IMR-90 (cell line): Measurements from ENCODE around the gene S1PR4. TPM values are rescaled to one million over a fixed set of nuclear protein-coding genes. Genes with fewer than 3 reads are reported as not detected.
A peak's percentile ranks its signal among the peaks of the same experiment; 100 is the strongest.

Experiments used
- ATAC-seq: fragments of 200-7000 bp; cut with Tn5 transposase; 2 replicates; pipeline ENCODE4 v1.9.1; 2020; ENCODE audit warnings: low read depth, mild to moderate bottlenecking, moderate library complexity
- BruUV-seq: library from RNA; stranded (reverse); fragments of 400-500 nt; replicated peaks from 2 replicates; lab custom pipeline; 2021; lab: Mats Ljungman, UMichigan
- CTCF ChIA-PET: fragments of 300-600 bp; formaldehyde crosslinking; extraction: SDS; loops from one replicate; lab custom pipeline; 2021; ENCODE audit warnings: antibody characterized with exemption; lab: Yijun Ruan, JAX
- POLR2A ChIA-PET: fragments of 300-600 bp; sonication (Branson Sonifier 250); formaldehyde crosslinking; loops from one replicate; lab custom pipeline; 2022; ENCODE audit warnings: antibody characterized with exemption; ENCODE audit not compliant: unreplicated experiment; lab: Charles Lee
- DNase-seq: peaks from one replicate; pipeline ENCODE4 v3.0.0; 2013
- H2AFZ ChIP-seq: replicated peaks from 2 replicates; pipeline ENCODE3; 2013; ENCODE audit warnings: low read length, mild to moderate bottlenecking; ENCODE audit not compliant: poor library complexity
- H2AK5ac ChIP-seq: 2 replicates; pipeline ENCODE4 v1.6.1; 2013; ENCODE audit warnings: low read depth, low read length, inconsistent platforms
- H2AK9ac ChIP-seq: replicated peaks from 2 replicates; pipeline ENCODE3; 2013; ENCODE audit warnings: mild to moderate bottlenecking, low read depth, low read length, moderate library complexity; ENCODE audit not compliant: poor library complexity
- H2BK120ac ChIP-seq: 2 replicates; pipeline ENCODE4 v1.6.1; 2013; ENCODE audit warnings: low read depth, low read length, inconsistent platforms
- H2BK15ac ChIP-seq: 3 replicates; pipeline ENCODE4 v1.6.1; 2013; ENCODE audit warnings: low read depth, low read length, inconsistent platforms
- H2BK20ac ChIP-seq: 2 replicates; pipeline ENCODE4 v1.6.1; 2013; ENCODE audit warnings: low read depth, mild to moderate bottlenecking, inconsistent platforms, low read length, moderate library complexity
- H2BK5ac ChIP-seq: 2 replicates; pipeline ENCODE4 v1.6.1; 2013; ENCODE audit warnings: mild to moderate bottlenecking, low read depth, low read length, inconsistent platforms; ENCODE audit not compliant: poor library complexity, severe bottlenecking
- H3K14ac ChIP-seq: replicated peaks from 2 replicates; pipeline ENCODE4 v1.6.1; 2013; ENCODE audit warnings: low read depth, low read length, inconsistent platforms
- H3K18ac ChIP-seq: 2 replicates; pipeline ENCODE4 v1.6.1; 2013; ENCODE audit warnings: low read depth, low read length, control low read depth
- H3K23ac ChIP-seq: 2 replicates; pipeline ENCODE4 v1.6.1; 2013; ENCODE audit warnings: low read depth, low read length, inconsistent platforms
- H3K27ac ChIP-seq: 2 replicates; pipeline ENCODE4 v1.5.1; 2013; ENCODE audit warnings: mild to moderate bottlenecking, control low read depth, low read length; ENCODE audit not compliant: insufficient read depth
- H3K27me3 ChIP-seq: 2 replicates; pipeline ENCODE4 v1.6.1; 2013; ENCODE audit warnings: low read length; ENCODE audit not compliant: control insufficient read depth, insufficient read depth
- H3K36me3 ChIP-seq: 2 replicates; pipeline ENCODE4 v1.6.1; 2013; ENCODE audit warnings: low read length, mixed read lengths; ENCODE audit not compliant: control insufficient read depth, insufficient read depth
- H3K4ac ChIP-seq: 2 replicates; pipeline ENCODE4 v1.6.1; 2013; ENCODE audit warnings: low read depth, low read length, inconsistent platforms
- H3K4me1 ChIP-seq: 2 replicates; pipeline ENCODE4 v1.6.1; 2013; ENCODE audit warnings: low read length, mixed read lengths; ENCODE audit not compliant: control insufficient read depth, insufficient read depth
- H3K4me2 ChIP-seq: 2 replicates; pipeline ENCODE4 v1.6.1; 2013; ENCODE audit warnings: low read depth, mild to moderate bottlenecking, control low read depth, low read length, moderate library complexity
- H3K4me3 ChIP-seq: 2 replicates; pipeline ENCODE4 v1.5.1; 2013; ENCODE audit warnings: low read depth, mild to moderate bottlenecking, control low read depth, low read length, moderate library complexity; ENCODE audit not compliant: insufficient read depth
- H3K56ac ChIP-seq: 2 replicates; pipeline ENCODE4 v1.6.1; 2013; ENCODE audit warnings: low read length, inconsistent platforms; ENCODE audit not compliant: insufficient read depth; ENCODE audit errors: extremely low read depth
- H3K79me1 ChIP-seq, 2 experiments: 2 replicates each; pipeline ENCODE4 v1.6.1; 2013; ENCODE audit warnings: low read length in 2 of 2, inconsistent platforms in 1 of 2, low read depth in 1 of 2
- H3K9ac ChIP-seq: 2 replicates; pipeline ENCODE4 v1.6.1; 2013; ENCODE audit warnings: low read depth, low read length, control low read depth
- H3K9me1 ChIP-seq: 2 replicates; pipeline ENCODE4 v1.6.1; 2013; ENCODE audit warnings: low read length, inconsistent platforms; ENCODE audit not compliant: insufficient read depth
- H3K9me3 ChIP-seq: 2 replicates; pipeline ENCODE4 v1.6.1; 2013; ENCODE audit warnings: low read length; ENCODE audit not compliant: control insufficient read depth, insufficient read depth
- H4K20me1 ChIP-seq: 2 replicates; pipeline ENCODE4 v1.6.1; 2013; ENCODE audit warnings: low read length, inconsistent platforms; ENCODE audit not compliant: insufficient read depth
- H4K5ac ChIP-seq: 2 replicates; pipeline ENCODE4 v1.6.1; 2013; ENCODE audit warnings: mild to moderate bottlenecking, low read depth, low read length, control low read depth
- H4K8ac ChIP-seq, 2 experiments: 2 replicates each; pipeline ENCODE4 v1.6.1; 2013; ENCODE audit warnings: low read depth in 2 of 2, low read length in 2 of 2, control low read depth in 1 of 2, inconsistent platforms in 1 of 2
- H4K91ac ChIP-seq: 2 replicates; pipeline ENCODE4 v1.6.1; 2013; ENCODE audit warnings: low read depth, low read length, inconsistent platforms; ENCODE audit not compliant: insufficient read depth
- BHLHE40 ChIP-seq: fragments of 150-350 bp; IDR thresholded peaks from 2 replicates; pipeline ENCODE4 v1.6.1; 2016; ENCODE audit warnings: mild to moderate bottlenecking, low read depth, low read length
- FOS ChIP-seq: fragments of 150-350 bp; IDR thresholded peaks from 2 replicates; pipeline ENCODE4 v1.6.1; 2016; ENCODE audit warnings: low read depth, low read length
- MAFK ChIP-seq: IDR thresholded peaks from 2 replicates; pipeline ENCODE4 v1.6.1; 2012; ENCODE audit warnings: low read depth, low read length, improper control_type of control experiment
- MAZ ChIP-seq: IDR thresholded peaks from 2 replicates; pipeline ENCODE4 v1.6.1; 2012; ENCODE audit warnings: low read depth, mild to moderate bottlenecking, low read length, improper control_type of control experiment, moderate library complexity, borderline replicate concordance
- POLR2A ChIP-seq: IDR thresholded peaks from 2 replicates; pipeline ENCODE4 v1.6.1; 2012; ENCODE audit warnings: mild to moderate bottlenecking, low read depth, low read length
- RFX5 ChIP-seq: IDR thresholded peaks from 2 replicates; pipeline ENCODE4 v1.8.0; 2012; ENCODE audit warnings: low read depth, mild to moderate bottlenecking, low read length, moderate library complexity
- SMC3 ChIP-seq: fragments of 150-350 bp; IDR thresholded peaks from 2 replicates; pipeline ENCODE4 v1.6.1; 2016; ENCODE audit warnings: low read depth, mild to moderate bottlenecking, antibody characterized with exemption, low read length, moderate library complexity
- WGBS, 2 experiments: methylation state at CpG; one replicate each; pipeline versions ENCODE4 v1.1.5 to v1.1.7; 2013; ENCODE audit warnings: missing lambda C conversion rate in 2 of 2; ENCODE audit not compliant: insufficient read length in 1 of 2; ENCODE audit errors: extremely low coverage in 2 of 2; 5-methylcytosine and 5-hydroxymethylcytosine counted together
- dilution Hi-C: fragments of 300-500 bp; cut with HindIII; formaldehyde crosslinking; loops from one replicate; pipeline ENCODE4 v1.14.3; 2018; ENCODE audit warnings: low sequenced_read_pairs; ENCODE audit not compliant: unreplicated experiment
- in situ Hi-C: fragments of 300-500 bp; cut with MboI; formaldehyde crosslinking; loops from 3 replicates; pipeline ENCODE4 v1.14.3; 2019; ENCODE audit warnings: low sequenced_read_pairs, inconsistent platforms, mixed read lengths
- intact Hi-C: fragments of 100-400 bp; cut with micrococcal nuclease; formaldehyde crosslinking; loops from 2 replicates; pipeline ENCODE4 v1.10.0; 2022
- polyA plus RNA-seq, 3 experiments: library from polyadenylated mRNA; depleted of rRNA; stranded (reverse); fragments of >200 nt; gene quantifications; 2 replicates each; pipeline ENCODE4 v1.2.3, GENCODE V29; 2012; ENCODE audit warnings: low replicate concordance in 1 of 3
- total RNA-seq: library from RNA; depleted of rRNA; stranded (reverse); fragments of >200 nt; gene quantifications from 2 replicates; pipeline ENCODE4 v1.2.3, GENCODE V29; 2012
- TF ChIP-seq, protein P1 (sequence below): fragments of 150-350 bp; IDR thresholded peaks from 2 replicates; pipeline ENCODE4 v1.6.1; 2016; ENCODE audit warnings: low read depth, mild to moderate bottlenecking, low read length, moderate library complexity, borderline replicate concordance
- TF ChIP-seq, protein P2 (sequence below): fragments of 150-350 bp; IDR thresholded peaks from 2 replicates; pipeline ENCODE4 v1.6.1; 2017; ENCODE audit warnings: mild to moderate bottlenecking, antibody characterized with exemption, low read length, low read depth

The S1PR4 gene
- total and polyA plus RNA-seq, 2 of the 4 experiments (the other 2 are of a cell fraction), result not detected

DNA sequence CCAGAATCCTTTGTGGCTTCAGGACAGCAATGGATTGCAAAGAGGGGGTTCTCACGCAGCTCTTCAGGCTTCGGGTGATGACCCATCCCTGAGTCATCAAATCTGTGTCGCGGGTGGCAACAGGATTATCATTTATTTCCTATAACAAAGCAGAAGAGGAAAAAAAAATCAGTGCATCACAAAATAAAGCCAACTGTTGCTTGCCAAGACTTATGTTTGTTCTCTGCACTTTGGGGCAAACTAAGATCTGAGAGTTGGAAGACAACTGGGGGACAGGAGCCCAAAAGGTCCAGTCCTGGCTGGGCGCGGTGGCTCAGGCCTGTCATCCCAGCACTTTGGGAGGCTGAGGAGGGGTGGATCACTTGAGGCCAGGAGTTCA lies 36.3 kb upstream of the S1PR4 start:
- ATAC-seq (peak; percentile 82), DNase-seq (peak; percentile 87)
- H3K4me3 ChIP-seq, result no peak overlapping the region
- peak overlapping the region; percentile 92 for H4K5ac ChIP-seq
- H2BK120ac ChIP-seq, result peak overlapping the region; percentile 95
- no peak overlapping the region for H3K4me2 ChIP-seq
- no peaks in the 10 kb centered on the region; a peak in 1 of 4 replicates for H3K79me1 ChIP-seq
- H3K4me1 ChIP-seq, result peaks cover 7% of the 10 kb centered on the region
- ChIA-PET POLR2A (no interaction called here), CTCF (interaction anchor here (0.9 kb wide), 1 partner anchor 13 kb away, joined by 6 read pairs; no protein-coding TSS in a partner anchor)
- dilution Hi-C loops (no loop called here), intact Hi-C loops (no loop called here), in situ Hi-C loops (no loop called here)
- H2BK5ac ChIP-seq, result peak overlapping the region; percentile 75
- peak overlapping the region; percentile 79 for H2BK20ac ChIP-seq
- H3K27me3 ChIP-seq, result no peaks in the 10 kb centered on the region
- peak overlapping the region; percentile 85; the same call in 2 of the 3 replicates for H2BK15ac ChIP-seq
- BruUV-seq, result no TSS peak
- no peak overlapping the region for H3K56ac ChIP-seq
- no peaks in the 10 kb centered on the region for H3K36me3 ChIP-seq
- peak overlapping the region; percentile 69 for H2AK9ac ChIP-seq
- WGBS, 2 experiments, result 90% methylated on average over 2 of the region's 6 CpGs; no CpG with 5 or more reads in 1 of the 2 experiments
- 0 out of 2 replicates have a peak overlapping the region, but pooled peaks have one; percentile 21 for H3K9ac ChIP-seq
- H2AK5ac ChIP-seq, result no peak overlapping the region
- peak overlapping the region; percentile 83; the same call in 1 of the 2 replicates for H3K23ac ChIP-seq
- TF ChIP-seq POLR2A, result no peak
- TF ChIP-seq, protein P1, sequence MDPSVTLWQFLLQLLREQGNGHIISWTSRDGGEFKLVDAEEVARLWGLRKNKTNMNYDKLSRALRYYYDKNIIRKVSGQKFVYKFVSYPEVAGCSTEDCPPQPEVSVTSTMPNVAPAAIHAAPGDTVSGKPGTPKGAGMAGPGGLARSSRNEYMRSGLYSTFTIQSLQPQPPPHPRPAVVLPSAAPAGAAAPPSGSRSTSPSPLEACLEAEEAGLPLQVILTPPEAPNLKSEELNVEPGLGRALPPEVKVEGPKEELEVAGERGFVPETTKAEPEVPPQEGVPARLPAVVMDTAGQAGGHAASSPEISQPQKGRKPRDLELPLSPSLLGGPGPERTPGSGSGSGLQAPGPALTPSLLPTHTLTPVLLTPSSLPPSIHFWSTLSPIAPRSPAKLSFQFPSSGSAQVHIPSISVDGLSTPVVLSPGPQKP, result no peak
- no peak for TF ChIP-seq MAZ
- peak; percentile 83 for TF ChIP-seq FOS
- TF ChIP-seq MAFK, result peak; percentile 77
- no peak for TF ChIP-seq BHLHE40
- no peak for TF ChIP-seq SMC3
- TF ChIP-seq, protein P2, sequence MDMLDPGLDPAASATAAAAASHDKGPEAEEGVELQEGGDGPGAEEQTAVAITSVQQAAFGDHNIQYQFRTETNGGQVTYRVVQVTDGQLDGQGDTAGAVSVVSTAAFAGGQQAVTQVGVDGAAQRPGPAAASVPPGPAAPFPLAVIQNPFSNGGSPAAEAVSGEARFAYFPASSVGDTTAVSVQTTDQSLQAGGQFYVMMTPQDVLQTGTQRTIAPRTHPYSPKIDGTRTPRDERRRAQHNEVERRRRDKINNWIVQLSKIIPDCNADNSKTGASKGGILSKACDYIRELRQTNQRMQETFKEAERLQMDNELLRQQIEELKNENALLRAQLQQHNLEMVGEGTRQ, result no peak
- TF ChIP-seq RFX5, result no peak
- peak overlapping the region; percentile 44 for H3K18ac ChIP-seq
- no peaks in the 10 kb centered on the region; the same call in 1 of the 2 replicates for H4K20me1 ChIP-seq
- H4K8ac ChIP-seq, result peak overlapping the region; percentile 97 to 100
- H3K9me3 ChIP-seq, result peaks cover 3% of the 10 kb centered on the region; the same call in 1 of the 2 replicates
- H4K91ac ChIP-seq, result peak overlapping the region; percentile 95
- peak overlapping the region; percentile 94 for H2AFZ ChIP-seq
- 0 out of 2 replicates have a peak overlapping the region, but pooled peaks have one; percentile 35 for H3K14ac ChIP-seq
- H3K9me1 ChIP-seq, result peaks cover 6% of the 10 kb centered on the region; the same call in 1 of the 2 replicates
- H3K27ac ChIP-seq, result peak overlapping the region; percentile 88
- H3K4ac ChIP-seq, result peak overlapping the region; percentile 83
